ENCODE data around the gene PRRT1.
"Not testable (repeated sequence)": the region's sequence is repeated elsewhere in the genome, so short reads cannot be mapped to it uniquely, and the experiment has no call there.

GRCh38 chr6:32100251-32100650 lies 51.5 kb downstream of the PRRT1 start:
- not testable (repeated sequence) for TF ChIP-seq POLR2A, CTCF (IDR thresholded peaks at IDR 0.05)

All from stomach (tissue), 4 donors.